Endothelial cell (in vitro differentiated cells): Measurements from ENCODE around the gene EFNB1. TPM values are rescaled to one million over a fixed set of nuclear protein-coding genes. Genes with fewer than 3 reads are reported as not detected.
"Not testable (repeated sequence)": the region's sequence is repeated elsewhere in the genome, so short reads cannot be mapped to it uniquely, and the experiment has no call there.

Experiments
- DNase-seq: peaks from one replicate; pipeline ENCODE4 v3.0.0; 2021; ENCODE audit warnings: low spot score
- H3K27ac Mint-ChIP-seq: one replicate; pipeline ENCODE4 v1.8.0; 2021; ENCODE audit warnings: mixed read lengths, inconsistent platforms; ENCODE audit not compliant: unreplicated experiment
- H3K27me3 Mint-ChIP-seq: one replicate; pipeline ENCODE4 v1.8.0; 2021; ENCODE audit warnings: mild to moderate bottlenecking, moderate library complexity, mixed read lengths, inconsistent platforms; ENCODE audit not compliant: unreplicated experiment
- H3K36me3 Mint-ChIP-seq: one replicate; pipeline ENCODE4 v1.8.0; 2021; ENCODE audit warnings: mild to moderate bottlenecking, low read depth, mixed read lengths, inconsistent platforms; ENCODE audit not compliant: unreplicated experiment
- H3K4me1 Mint-ChIP-seq: one replicate; pipeline ENCODE4 v1.8.0; 2021; ENCODE audit warnings: mild to moderate bottlenecking, mixed read lengths, inconsistent platforms; ENCODE audit not compliant: unreplicated experiment
- H3K4me3 Mint-ChIP-seq: one replicate; pipeline ENCODE4 v1.8.0; 2021; ENCODE audit warnings: mild to moderate bottlenecking, mixed read lengths, inconsistent platforms; ENCODE audit not compliant: unreplicated experiment
- H3K9me3 Mint-ChIP-seq: one replicate; pipeline ENCODE4 v1.8.0; 2021; ENCODE audit warnings: mixed read lengths, inconsistent platforms; ENCODE audit not compliant: unreplicated experiment
- long read RNA-seq: library from polyadenylated mRNA; unstranded; transcript quantifications from one replicate; pipeline ENCODE4 v2.0.0, GENCODE V29; 2020; ENCODE audit not compliant: unreplicated experiment
- total RNA-seq: library from RNA; stranded (reverse); fragmentation: NEBNext Ultra II Directional; extraction: Animal tissue kit (Norgen Biotek cat#: 25700); gene quantifications from one replicate; pipeline ENCODE4 v1.2.1, GENCODE V29; 2021; ENCODE audit not compliant: unreplicated experiment
- TF ChIP-seq, protein P1 (sequence below): fragments of 200-600 bp; sonication (generic); IDR thresholded peaks from one replicate; pipeline ENCODE4 v1.5.0; 2021; ENCODE audit warnings: antibody characterized with exemption; ENCODE audit not compliant: unreplicated experiment

The EFNB1 gene
- total RNA-seq: 7.8 TPM
- long read RNA-seq: 0 reads

DNA sequence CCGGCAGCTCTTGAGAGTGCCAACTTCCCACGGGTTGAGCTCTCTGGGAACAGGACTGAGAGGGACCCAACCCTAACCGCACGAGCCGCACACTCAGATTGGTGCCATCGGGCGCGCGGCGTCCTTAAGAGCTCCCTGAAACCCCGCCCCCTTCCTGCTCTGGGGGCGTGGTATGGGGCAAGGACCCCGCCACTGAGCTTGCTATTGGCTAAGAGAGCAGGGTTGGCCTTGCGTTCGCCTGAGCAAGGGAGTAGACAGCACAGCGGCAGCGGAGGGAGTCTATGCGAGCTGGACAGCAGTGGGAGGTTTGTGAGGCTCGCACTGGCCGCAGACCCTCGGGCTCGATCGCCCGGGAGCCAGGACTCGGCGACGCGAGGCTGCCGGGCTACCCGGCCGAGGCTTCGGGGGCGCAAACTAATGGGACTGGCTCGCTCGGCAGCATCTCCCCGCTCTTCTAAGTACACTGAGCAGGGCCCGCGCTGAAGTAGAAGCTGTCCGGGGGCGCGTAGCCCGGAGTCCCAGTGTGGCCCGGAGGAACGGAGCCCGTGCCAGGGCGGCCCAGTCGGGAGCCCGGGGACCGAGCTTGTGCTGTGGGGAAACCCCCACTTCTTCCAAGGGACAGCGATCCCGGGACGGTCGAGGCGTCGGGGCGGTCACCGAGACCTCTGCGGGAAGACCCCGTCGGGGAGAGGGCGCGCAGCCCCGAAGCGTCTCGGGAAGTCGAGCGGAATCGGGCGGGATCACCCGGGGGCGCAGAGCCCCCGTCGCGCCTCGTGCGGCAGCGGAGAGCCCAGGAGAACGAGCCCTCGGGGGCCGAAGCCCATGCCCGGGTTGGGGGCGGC is at the start of gene EFNB1:
EFNB1 (plus strand) TSS at position 282 of the 842 bp plus-strand sequence. CDS start 756 bp downstream, outside the sequence.
- no peaks in the 10 kb centered on the region for H3K9me3 Mint-ChIP-seq
- peaks cover 3% of the 10 kb centered on the region for H3K4me1 Mint-ChIP-seq
- H3K4me3 Mint-ChIP-seq: peak within 1 kb of the TSS; percentile 84
- DNase-seq: peak; percentile 78
- H3K27me3 Mint-ChIP-seq: peaks cover 3% of the 10 kb centered on the region
- TF ChIP-seq, protein P1, sequence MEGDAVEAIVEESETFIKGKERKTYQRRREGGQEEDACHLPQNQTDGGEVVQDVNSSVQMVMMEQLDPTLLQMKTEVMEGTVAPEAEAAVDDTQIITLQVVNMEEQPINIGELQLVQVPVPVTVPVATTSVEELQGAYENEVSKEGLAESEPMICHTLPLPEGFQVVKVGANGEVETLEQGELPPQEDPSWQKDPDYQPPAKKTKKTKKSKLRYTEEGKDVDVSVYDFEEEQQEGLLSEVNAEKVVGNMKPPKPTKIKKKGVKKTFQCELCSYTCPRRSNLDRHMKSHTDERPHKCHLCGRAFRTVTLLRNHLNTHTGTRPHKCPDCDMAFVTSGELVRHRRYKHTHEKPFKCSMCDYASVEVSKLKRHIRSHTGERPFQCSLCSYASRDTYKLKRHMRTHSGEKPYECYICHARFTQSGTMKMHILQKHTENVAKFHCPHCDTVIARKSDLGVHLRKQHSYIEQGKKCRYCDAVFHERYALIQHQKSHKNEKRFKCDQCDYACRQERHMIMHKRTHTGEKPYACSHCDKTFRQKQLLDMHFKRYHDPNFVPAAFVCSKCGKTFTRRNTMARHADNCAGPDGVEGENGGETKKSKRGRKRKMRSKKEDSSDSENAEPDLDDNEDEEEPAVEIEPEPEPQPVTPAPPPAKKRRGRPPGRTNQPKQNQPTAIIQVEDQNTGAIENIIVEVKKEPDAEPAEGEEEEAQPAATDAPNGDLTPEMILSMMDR: no peak
- H3K27ac Mint-ChIP-seq: no peak within 1 kb of the TSS
- no peaks in the 10 kb centered on the region for H3K36me3 Mint-ChIP-seq

DNA sequence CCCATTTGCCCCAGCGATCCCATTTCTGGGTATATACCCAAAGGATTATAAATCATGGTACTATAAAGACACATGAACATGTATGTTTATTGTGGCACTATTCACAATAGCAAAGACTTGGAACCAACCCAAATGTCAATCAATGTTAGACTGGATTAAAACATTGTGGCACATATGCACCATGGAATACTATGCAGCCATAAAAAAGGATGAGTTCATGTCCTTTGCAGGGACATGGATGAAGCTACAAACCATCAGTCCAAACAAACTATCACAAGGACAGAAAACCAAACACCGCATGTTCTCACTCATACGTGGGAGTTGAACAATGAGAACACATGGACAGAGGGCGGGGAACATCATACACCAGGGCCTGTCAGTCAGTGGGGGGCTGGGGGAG is 47.5 kb upstream of the EFNB1 start:
- not testable (repeated sequence) for H3K4me3 Mint-ChIP-seq, DNase-seq, H3K4me1 Mint-ChIP-seq, H3K27me3 Mint-ChIP-seq, H3K27ac Mint-ChIP-seq, H3K9me3 Mint-ChIP-seq, H3K36me3 Mint-ChIP-seq

DNA sequence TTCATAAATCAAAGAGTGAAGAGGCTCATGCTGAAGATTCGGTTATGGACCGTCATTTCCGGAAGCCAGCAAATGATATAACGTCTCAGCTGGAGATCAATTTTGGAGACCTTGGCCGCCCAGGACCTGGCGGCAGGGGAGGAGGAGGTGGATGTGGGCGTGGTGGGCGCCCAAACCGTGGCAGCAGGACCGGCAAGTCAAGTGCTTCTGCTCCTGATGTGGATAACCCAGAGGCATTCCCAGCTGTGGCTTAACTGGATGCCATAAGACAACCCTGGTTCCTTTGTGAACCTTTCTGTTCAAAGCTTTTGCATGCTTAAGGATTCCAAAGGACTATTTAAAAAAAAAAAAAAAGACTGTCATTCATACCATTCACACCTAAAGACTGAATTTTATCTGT is 44.0 kb upstream of the EFNB1 start:
- no peak for DNase-seq
- H3K4me3 Mint-ChIP-seq: no peak overlapping the region
- peaks cover 7% of the 10 kb centered on the region for H3K4me1 Mint-ChIP-seq
- H3K9me3 Mint-ChIP-seq: no peaks in the 10 kb centered on the region
- no peaks in the 10 kb centered on the region for H3K36me3 Mint-ChIP-seq
- H3K27ac Mint-ChIP-seq: no peak overlapping the region
- no peaks in the 10 kb centered on the region for H3K27me3 Mint-ChIP-seq
- TF ChIP-seq, protein P1: no peak

DNA sequence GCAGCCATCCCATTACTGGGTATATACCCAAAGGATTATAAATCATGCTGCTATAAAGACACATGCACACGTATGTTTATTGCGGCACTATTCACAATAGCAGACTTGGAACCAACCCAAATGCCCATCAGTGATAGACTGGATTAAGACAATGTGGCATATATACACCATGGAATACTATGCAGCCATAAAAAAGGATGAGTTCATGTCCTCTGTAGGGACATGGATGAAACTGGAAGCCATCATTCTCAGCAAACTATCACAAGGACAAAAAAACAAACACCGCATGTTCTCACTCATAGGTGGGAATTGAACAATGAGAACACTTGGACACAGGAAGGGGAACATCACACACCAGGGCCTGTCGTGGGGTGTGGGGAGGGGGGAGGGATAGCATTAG is 42.2 kb upstream of the EFNB1 start:
- H3K9me3 Mint-ChIP-seq, H3K4me3 Mint-ChIP-seq, DNase-seq, H3K27ac Mint-ChIP-seq, H3K27me3 Mint-ChIP-seq, H3K36me3 Mint-ChIP-seq: not testable (repeated sequence)
- peaks cover 13% of the 10 kb centered on the region for H3K4me1 Mint-ChIP-seq

DNA sequence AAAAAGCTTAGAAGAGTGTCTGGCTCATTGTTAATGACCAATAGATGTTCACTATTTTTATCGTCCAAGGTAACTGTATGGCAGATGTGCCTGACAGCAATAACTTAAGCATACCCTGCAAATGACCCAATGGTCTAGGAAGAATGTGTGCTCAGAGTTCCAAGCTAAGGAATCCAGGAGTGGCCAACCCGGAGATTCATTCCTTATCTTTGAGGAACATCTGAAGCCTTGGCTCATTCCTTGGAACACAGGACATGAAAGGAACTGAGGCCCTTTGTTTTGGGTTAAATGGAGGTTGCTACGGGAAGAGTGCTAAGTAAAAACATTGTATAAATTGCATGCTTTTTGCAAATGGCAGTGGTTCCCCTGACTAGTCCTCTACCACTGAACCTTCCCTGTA is 38.9 kb upstream of the EFNB1 start:
- Mint-ChIP-seq H3K36me3 (no peaks in the 10 kb centered on the region), H3K27me3 (no peaks in the 10 kb centered on the region), H3K4me3 (no peak overlapping the region), H3K9me3 (no peaks in the 10 kb centered on the region), H3K4me1 (peaks cover 13% of the 10 kb centered on the region), H3K27ac (peak overlapping the region; percentile 57)
- TF ChIP-seq, protein P1: no peak
- DNase-seq: no peak

DNA sequence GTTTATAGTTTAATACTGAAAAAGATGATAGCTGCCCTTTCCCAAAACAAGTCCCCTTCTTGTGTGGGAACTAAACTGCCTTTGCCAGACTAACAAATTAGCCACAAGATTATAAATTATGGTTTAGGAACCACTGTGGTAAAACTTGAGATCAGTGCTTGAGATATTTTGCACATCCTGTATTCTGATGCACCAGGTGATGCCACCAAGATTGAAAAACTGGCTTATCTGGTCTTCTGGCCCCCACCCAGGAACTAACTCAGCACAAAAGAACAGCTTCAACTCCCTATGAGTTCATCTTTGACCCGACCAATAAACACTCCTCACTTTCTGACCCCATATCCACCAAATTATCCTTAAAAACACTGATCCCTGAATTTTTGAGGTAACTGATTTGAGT is 36.7 kb upstream of the EFNB1 start:
- Mint-ChIP-seq H3K27ac (peak overlapping the region; percentile 24), H3K36me3 (no peaks in the 10 kb centered on the region), H3K27me3 (no peaks in the 10 kb centered on the region), H3K4me3 (no peak overlapping the region), H3K4me1 (peaks cover 13% of the 10 kb centered on the region), H3K9me3 (no peaks in the 10 kb centered on the region)
- TF ChIP-seq, protein P1: no peak
- DNase-seq: no peak
